HUES6 (cell line): Measurements from ENCODE around the gene CSKMT.
A peak's percentile ranks its signal among the peaks of the same experiment; 100 is the strongest.
"Not testable (repeated sequence)": the region's sequence is repeated elsewhere in the genome, so short reads cannot be mapped to it uniquely, and the experiment has no call there.

Source experiments
- H3K27ac ChIP-seq: 2 replicates; pipeline ENCODE4 v1.7.0; 2013; ENCODE audit warnings: low read depth, mild to moderate bottlenecking, low read length, inconsistent platforms
- H3K27me3 ChIP-seq: 2 replicates; pipeline ENCODE4 v1.6.1; 2013; ENCODE audit warnings: low read length; ENCODE audit not compliant: control insufficient read depth, insufficient read depth
- H3K36me3 ChIP-seq: 2 replicates; pipeline ENCODE4 v1.6.1; 2013; ENCODE audit warnings: low read length; ENCODE audit not compliant: control insufficient read depth, insufficient read depth
- H3K4me1 ChIP-seq: 2 replicates; pipeline ENCODE4 v1.6.1; 2013; ENCODE audit warnings: low read length; ENCODE audit not compliant: control insufficient read depth, insufficient read depth
- H3K4me3 ChIP-seq: 2 replicates; pipeline ENCODE4 v1.5.1; 2013; ENCODE audit warnings: low read depth, low read length
- H3K9ac ChIP-seq: one replicate; pipeline ENCODE4 v1.6.1; 2013; ENCODE audit warnings: mild to moderate bottlenecking, low read length
- H3K9me3 ChIP-seq: 2 replicates; pipeline ENCODE4 v1.6.1; 2013; ENCODE audit warnings: low read depth, low read length; ENCODE audit not compliant: control insufficient read depth, insufficient read depth

Gene CSKMT

GRCh38 chr11:62645946-62646824, 18.9 kb upstream of the CSKMT start, which contains the start of gene GANAB:
TSS of gene GANAB (minus strand) at chr11:62646613. CDS start at chr11:62646599, 14 bp downstream.
- Histone ChIP-seq H3K27me3 (no peaks in the 10 kb centered on the region), H3K9ac (peak within 1 kb of the TSS; percentile 99), H3K36me3 (peaks cover 49% of the 10 kb centered on the region), H3K4me1 (peaks cover 10% of the 10 kb centered on the region), H3K9me3 (no peaks in the 10 kb centered on the region), H3K4me3 (peak within 1 kb of the TSS; percentile 96), H3K27ac (peak within 1 kb of the TSS; percentile 99)

DNA sequence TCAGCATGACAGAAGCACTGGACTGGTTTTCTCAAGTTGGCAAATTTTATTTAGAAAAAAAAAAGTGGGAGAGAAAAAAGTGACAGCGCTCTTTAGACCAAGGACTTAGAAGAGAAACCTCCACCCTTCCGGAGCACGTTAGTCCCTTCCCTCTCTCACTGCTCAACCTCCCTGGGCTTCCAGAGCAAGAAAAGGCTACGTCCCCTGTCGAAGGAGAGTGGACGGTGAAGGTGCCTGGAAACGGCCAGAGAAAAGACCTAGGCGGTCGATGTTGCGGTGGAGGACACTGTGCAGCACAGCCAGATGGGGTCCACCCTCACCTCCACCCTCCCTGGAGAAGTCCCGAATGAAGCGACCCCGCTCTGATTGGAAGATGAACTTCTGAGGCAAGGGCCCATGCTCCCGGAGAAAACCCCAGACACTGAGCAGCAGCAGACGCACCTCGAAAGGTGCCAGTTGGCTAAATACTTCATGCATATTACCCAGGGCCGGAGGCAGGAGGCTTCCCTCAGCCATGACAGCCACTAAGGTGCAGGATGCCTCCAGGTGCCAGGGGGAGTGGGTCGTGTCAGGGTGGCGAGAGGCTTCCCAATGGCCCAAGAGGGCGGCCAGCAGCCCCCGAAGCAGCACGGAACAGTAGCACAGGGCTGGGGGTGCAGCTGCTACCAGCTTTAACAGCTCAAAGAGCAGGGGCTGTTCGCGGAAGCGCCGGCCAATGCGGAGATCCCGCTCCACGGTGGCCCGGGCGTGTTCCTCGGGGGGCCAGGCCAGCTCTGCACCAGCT, 18.1 kb upstream of the CSKMT start:
- Histone ChIP-seq H3K4me3 (peak overlapping the region; percentile 35), H3K9ac (peak overlapping the region; percentile 38), H3K36me3 (peaks cover 49% of the 10 kb centered on the region), H3K27me3 (no peaks in the 10 kb centered on the region), H3K27ac (no peak overlapping the region), H3K4me1 (peaks cover 10% of the 10 kb centered on the region), H3K9me3 (no peaks in the 10 kb centered on the region)

DNA sequence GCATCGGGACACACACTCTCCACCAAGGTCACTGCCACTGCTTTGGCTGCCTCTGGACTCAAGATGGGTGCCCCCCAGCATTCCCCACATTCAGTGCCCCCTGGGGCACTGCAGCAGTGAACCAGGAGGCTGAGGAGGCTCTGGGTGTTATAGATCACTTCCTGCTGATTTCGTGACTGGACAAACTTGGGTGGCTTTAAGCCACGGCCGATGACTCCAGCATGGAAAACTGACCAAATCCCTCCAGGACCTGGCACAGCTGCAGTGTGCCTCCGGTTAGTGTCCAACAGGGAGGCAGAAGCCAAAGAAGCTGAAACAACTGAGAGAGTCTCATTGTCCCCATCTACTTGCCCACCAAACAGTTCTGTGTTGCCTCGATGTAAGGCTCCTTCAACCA, 17.5 kb upstream of the CSKMT start:
- Histone ChIP-seq H3K4me1 (peaks cover 10% of the 10 kb centered on the region), H3K9ac (peak overlapping the region; percentile 38), H3K4me3 (no peak overlapping the region), H3K27ac (no peak overlapping the region), H3K36me3 (peaks cover 47% of the 10 kb centered on the region), H3K27me3 (no peaks in the 10 kb centered on the region), H3K9me3 (no peaks in the 10 kb centered on the region)

- H3K9me3 ChIP-seq, result no peaks in the 10 kb centered on the region
- no peak overlapping the region for H3K27ac ChIP-seq
- no peak overlapping the region for H3K9ac ChIP-seq
- peaks cover 10% of the 10 kb centered on the region for H3K4me1 ChIP-seq
- no peak overlapping the region for H3K4me3 ChIP-seq
- H3K27me3 ChIP-seq, result no peaks in the 10 kb centered on the region
- peaks cover 41% of the 10 kb centered on the region for H3K36me3 ChIP-seq
Measured at GRCh38 chr11:62648185-62648966, 16.7 kb upstream of the CSKMT start.

DNA sequence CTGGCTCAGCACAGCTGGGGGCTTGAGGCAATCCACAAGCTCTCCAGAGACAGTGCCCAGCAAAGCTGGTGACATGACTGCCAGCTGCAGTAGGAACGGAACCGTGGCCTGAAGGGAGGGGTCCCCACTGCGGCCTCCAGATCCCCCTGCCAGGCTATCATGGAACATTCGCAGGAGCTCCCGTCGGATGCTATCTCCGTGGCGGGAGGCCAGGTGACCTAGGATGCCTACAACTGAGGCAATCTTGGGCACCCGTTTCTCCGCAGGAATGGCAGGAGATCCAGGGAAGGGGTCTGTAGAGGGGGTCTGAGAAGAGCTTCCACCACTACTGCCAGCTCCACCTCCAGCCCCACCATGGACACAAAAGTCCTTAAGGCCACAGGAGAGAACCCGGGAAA, 16.1 kb upstream of the CSKMT start:
- Histone ChIP-seq H3K36me3 (peaks cover 36% of the 10 kb centered on the region), H3K27me3 (no peaks in the 10 kb centered on the region), H3K4me3 (no peak overlapping the region), H3K27ac (no peak overlapping the region), H3K9ac (no peak overlapping the region), H3K9me3 (no peaks in the 10 kb centered on the region), H3K4me1 (peaks cover 10% of the 10 kb centered on the region)

GRCh38 chr11:62649486-62649885, 15.6 kb upstream of the CSKMT start:
- Histone ChIP-seq H3K4me1 (peaks cover 10% of the 10 kb centered on the region), H3K36me3 (peaks cover 31% of the 10 kb centered on the region), H3K4me3 (no peak overlapping the region), H3K27me3 (no peaks in the 10 kb centered on the region), H3K9ac (no peak overlapping the region), H3K27ac (no peak overlapping the region), H3K9me3 (no peaks in the 10 kb centered on the region)

DNA sequence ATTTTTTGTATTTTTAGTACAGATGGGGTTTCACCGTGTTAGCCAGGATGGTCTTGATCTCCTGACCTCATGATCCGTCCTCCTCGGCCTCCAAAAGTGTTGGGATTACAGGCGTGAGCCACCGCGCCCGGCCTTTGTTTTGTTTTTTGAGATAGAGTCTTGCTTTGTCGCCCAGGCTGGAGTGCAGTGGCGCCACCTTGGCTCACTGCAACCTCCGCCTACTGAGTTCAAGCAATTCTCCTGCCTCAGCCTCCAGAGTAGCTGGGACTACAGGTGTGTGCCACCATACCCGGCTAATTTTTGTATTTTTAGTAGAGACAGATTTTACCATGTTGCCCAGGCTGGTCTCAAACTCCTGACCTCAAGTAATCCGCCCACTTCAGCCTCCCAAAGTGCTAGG, 14.8 kb upstream of the CSKMT start:
- not testable (repeated sequence) for H3K9me3 ChIP-seq, H3K27me3 ChIP-seq, H3K4me3 ChIP-seq, H3K4me1 ChIP-seq, H3K27ac ChIP-seq, H3K9ac ChIP-seq
- H3K36me3 ChIP-seq, result peaks cover 25% of the 10 kb centered on the region

DNA sequence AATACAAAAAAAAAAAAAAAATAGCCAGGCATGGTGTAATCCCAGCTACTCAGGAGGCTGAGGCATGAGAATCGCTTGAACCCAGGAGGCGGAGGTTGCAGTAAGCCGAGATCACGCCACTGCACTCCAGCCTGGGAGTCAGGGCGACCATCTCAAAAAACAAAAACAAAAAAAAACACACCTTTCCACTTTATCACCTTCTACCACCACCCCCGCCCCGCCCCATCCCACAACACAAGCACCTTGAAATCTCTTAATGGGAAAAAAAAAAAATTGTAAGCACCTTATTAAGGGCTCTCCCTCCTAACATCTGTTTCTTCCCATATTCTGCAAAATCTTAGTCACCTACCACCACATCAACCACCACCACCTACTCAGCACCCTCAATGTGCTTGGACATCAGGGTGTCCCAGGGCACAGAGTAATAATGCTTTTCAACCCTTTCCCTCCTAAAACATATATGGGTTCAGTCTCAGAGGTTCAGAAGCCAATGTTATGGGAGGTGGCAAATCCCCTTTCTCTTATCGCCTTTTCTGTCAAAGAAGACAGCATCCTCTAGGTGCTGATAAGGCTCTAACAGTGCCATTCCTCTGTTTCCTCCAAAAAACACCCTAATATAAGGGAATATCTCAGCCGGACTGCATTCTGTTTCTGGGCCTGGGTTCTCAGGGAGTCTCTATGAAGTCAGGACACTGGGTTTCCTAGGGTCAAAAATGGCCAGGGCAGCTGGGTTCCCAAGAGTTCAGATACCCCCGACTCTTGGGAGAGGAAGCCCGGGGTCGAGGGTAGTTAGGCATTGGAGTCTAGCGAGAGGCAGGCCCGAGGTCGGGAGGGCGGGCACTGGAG, 12.7 kb upstream of the CSKMT start:
- no peaks in the 10 kb centered on the region for H3K27me3 ChIP-seq
- peaks cover 2% of the 10 kb centered on the region for H3K4me1 ChIP-seq
- H3K9me3 ChIP-seq, result no peaks in the 10 kb centered on the region
- H3K36me3 ChIP-seq, result peaks cover 25% of the 10 kb centered on the region
- peak overlapping the region; percentile 78; the same call in 1 of the 2 replicates for H3K27ac ChIP-seq
- peak overlapping the region; percentile 93 for H3K9ac ChIP-seq
- peak overlapping the region; percentile 83 for H3K4me3 ChIP-seq

DNA sequence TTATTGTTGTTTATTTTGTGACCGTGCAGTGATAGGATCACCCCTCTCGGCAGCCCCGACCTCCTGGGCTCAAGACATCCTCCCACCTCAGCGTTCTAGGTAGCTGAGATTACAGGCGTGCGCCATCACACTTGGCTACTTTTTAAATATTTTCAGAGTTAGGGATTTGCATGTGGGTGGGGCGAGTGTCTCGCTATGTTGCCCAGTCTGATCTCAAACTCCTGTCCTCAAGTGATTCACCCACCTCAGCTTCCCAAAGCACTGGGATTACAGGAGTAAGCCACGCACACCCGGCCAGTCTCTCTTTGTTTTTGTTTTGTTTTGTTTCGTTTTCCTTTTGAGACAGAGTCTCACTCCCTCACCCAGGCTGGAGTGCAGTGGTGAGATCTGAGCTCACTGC, 10.8 kb upstream of the CSKMT start:
- Histone ChIP-seq H3K27me3 (no peaks in the 10 kb centered on the region), H3K9me3 (no peaks in the 10 kb centered on the region), H3K36me3 (peaks cover 6% of the 10 kb centered on the region), H3K27ac (no peak overlapping the region), H3K9ac (no peak overlapping the region), H3K4me3 (no peak overlapping the region), H3K4me1 (no peaks in the 10 kb centered on the region; the same call in 1 of the 2 replicates)

DNA sequence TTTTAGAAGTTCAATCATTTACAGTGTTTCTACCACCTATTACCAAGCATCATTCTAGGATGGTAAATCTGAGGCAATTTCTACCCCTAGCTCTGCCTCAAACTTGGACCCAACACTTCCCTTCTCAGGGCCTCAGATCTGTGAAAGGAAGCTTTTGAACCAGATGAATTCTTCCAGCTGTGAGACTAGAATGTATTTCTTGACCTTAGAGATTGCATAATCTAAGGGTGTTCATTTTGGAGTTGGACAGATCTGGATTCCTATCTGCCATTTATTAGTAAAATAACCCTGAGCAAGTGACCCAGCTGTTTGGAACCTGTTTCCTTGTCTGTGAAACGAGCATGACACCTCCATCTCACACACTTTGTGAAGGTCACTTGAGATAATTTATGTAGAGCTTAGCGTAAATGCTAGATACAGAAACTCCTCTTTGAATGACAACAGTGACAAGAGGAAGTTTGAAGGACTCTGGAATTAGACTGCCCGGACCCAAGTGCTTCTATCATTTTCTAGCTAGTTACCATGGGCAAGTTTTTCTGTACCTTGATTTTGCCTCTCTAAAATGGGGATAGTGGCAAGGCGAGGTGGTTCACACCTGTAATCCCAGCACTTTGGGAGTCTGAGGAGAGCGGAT, 8.2 kb upstream of the CSKMT start:
- Histone ChIP-seq H3K36me3 (0 out of 2 replicates have a peak, but pooled peaks cover 2% of the 10 kb centered on the region), H3K27me3 (no peaks in the 10 kb centered on the region), H3K27ac (no peak overlapping the region), H3K4me3 (no peak overlapping the region), H3K9me3 (no peaks in the 10 kb centered on the region), H3K4me1 (no peaks in the 10 kb centered on the region), H3K9ac (no peak overlapping the region)
